HG03103 (cell line): ENCODE measurements around the gene ACOT12.

Experiments
- ATAC-seq: cut with Tn5 transposase; IDR thresholded peaks from one replicate; pipeline ENCODE4 v1.9.1; 2021; ENCODE audit warnings: low read depth; ENCODE audit not compliant: unreplicated experiment

Gene ACOT12

GRCh38 chr5:81401266-81401665 lies 7.3 kb upstream of the ACOT12 start:
- ATAC-seq: no peak

- no peak for ATAC-seq
Measured at GRCh38 chr5:81400375-81400774, 6.4 kb upstream of the ACOT12 start.

GRCh38 chr5:81398741-81399140 lies 4.8 kb upstream of the ACOT12 start:
- ATAC-seq: no peak

GRCh38 chr5:81397176-81397575 lies 3.2 kb upstream of the ACOT12 start:
- ATAC-seq: no peak

GRCh38 chr5:81395262-81395661 lies 1.3 kb upstream of the ACOT12 start:
- no peak for ATAC-seq

- ATAC-seq: no peak
Measured at GRCh38 chr5:81393430-81393782, 528 bp downstream of the ACOT12 start.

- ATAC-seq: no peak
Measured at GRCh38 chr5:81389025-81389424, 4.9 kb downstream of the ACOT12 start.

- ATAC-seq: no peak
Measured at GRCh38 chr5:81388169-81388568, 5.8 kb downstream of the ACOT12 start.

- no peak for ATAC-seq
Measured at GRCh38 chr5:81383867-81384266, 10.1 kb downstream of the ACOT12 start.

- ATAC-seq: no peak
Measured at GRCh38 chr5:81371354-81371876, 22.5 kb downstream of the ACOT12 start.

- no peak for ATAC-seq
Measured at GRCh38 chr5:81370912-81371311, 23.0 kb downstream of the ACOT12 start.

GRCh38 chr5:81365541-81365940 lies 28.4 kb downstream of the ACOT12 start:
- no peak for ATAC-seq

- no peak for ATAC-seq
Measured at GRCh38 chr5:81363093-81363871, 30.7 kb downstream of the ACOT12 start.

- ATAC-seq: no peak
Measured at GRCh38 chr5:81361600-81361999, 32.3 kb downstream of the ACOT12 start.

GRCh38 chr5:81360640-81361039 lies 33.3 kb downstream of the ACOT12 start:
- no peak for ATAC-seq

- no peak for ATAC-seq
Measured at GRCh38 chr5:81359881-81360280, 34.1 kb downstream of the ACOT12 start.

GRCh38 chr5:81359108-81359507 lies 34.8 kb downstream of the ACOT12 start:
- no peak for ATAC-seq

- no peak for ATAC-seq
Measured at GRCh38 chr5:81355291-81356251, 38.4 kb downstream of the ACOT12 start.

- ATAC-seq: no peak
Measured at GRCh38 chr5:81354093-81354492, 39.8 kb downstream of the ACOT12 start.

GRCh38 chr5:81353189-81353588 lies 40.7 kb downstream of the ACOT12 start:
- ATAC-seq: no peak

- ATAC-seq: no peak
Measured at GRCh38 chr5:81350507-81350906, 43.4 kb downstream of the ACOT12 start.
